ENCODE data around the gene OTOP3.

DNA sequence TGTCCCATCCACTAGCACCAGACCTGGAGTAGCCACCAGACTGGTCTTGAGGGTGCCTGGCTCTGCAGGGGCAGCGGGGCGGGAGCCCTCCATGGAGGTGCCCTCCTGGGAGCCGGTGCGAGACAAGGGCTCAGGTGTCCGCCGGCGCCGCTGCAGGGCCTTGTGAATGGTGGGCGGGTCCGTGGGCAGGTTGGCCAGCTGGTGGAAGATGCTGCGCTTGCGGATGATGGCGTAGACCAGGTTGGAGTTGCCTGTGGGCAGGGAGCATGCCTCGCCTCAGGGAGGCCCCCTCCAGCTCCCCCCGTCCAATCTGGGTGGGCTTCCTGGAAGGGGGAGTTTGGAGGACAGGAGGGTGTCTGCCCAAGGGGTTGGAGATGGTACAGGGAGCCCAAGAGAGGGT is 18.4 kb downstream of the OTOP3 start:
- TF ChIP-seq, protein P1, sequence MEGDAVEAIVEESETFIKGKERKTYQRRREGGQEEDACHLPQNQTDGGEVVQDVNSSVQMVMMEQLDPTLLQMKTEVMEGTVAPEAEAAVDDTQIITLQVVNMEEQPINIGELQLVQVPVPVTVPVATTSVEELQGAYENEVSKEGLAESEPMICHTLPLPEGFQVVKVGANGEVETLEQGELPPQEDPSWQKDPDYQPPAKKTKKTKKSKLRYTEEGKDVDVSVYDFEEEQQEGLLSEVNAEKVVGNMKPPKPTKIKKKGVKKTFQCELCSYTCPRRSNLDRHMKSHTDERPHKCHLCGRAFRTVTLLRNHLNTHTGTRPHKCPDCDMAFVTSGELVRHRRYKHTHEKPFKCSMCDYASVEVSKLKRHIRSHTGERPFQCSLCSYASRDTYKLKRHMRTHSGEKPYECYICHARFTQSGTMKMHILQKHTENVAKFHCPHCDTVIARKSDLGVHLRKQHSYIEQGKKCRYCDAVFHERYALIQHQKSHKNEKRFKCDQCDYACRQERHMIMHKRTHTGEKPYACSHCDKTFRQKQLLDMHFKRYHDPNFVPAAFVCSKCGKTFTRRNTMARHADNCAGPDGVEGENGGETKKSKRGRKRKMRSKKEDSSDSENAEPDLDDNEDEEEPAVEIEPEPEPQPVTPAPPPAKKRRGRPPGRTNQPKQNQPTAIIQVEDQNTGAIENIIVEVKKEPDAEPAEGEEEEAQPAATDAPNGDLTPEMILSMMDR (conservative IDR thresholded peaks at IDR 0.05; ENCODE audit: low read depth, low read length): no peak
- TF ChIP-seq EZH2 (IDR thresholded peaks at IDR 0.05; ENCODE audit: low read length, unreplicated experiment): no peak

Data from PC-3 (cell line).